ENCODE results near the gene TAL2. TPM values are rescaled to one million over a fixed set of nuclear protein-coding genes. Genes with fewer than 3 reads are reported as not detected.

TAL2 gene
- total RNA-seq, 4 donors from 2014 or later: 0.55 TPM; not detected in 3

- H3K36me3 ChIP-seq: no peaks in the 10 kb centered on the region
- no peak for DNase-seq
- TF ChIP-seq POLR2A (IDR thresholded peaks at IDR 0.05): no peak
- TF ChIP-seq, protein P1, sequence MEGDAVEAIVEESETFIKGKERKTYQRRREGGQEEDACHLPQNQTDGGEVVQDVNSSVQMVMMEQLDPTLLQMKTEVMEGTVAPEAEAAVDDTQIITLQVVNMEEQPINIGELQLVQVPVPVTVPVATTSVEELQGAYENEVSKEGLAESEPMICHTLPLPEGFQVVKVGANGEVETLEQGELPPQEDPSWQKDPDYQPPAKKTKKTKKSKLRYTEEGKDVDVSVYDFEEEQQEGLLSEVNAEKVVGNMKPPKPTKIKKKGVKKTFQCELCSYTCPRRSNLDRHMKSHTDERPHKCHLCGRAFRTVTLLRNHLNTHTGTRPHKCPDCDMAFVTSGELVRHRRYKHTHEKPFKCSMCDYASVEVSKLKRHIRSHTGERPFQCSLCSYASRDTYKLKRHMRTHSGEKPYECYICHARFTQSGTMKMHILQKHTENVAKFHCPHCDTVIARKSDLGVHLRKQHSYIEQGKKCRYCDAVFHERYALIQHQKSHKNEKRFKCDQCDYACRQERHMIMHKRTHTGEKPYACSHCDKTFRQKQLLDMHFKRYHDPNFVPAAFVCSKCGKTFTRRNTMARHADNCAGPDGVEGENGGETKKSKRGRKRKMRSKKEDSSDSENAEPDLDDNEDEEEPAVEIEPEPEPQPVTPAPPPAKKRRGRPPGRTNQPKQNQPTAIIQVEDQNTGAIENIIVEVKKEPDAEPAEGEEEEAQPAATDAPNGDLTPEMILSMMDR (IDR thresholded peaks at IDR 0.05): no peak
- no peaks in the 10 kb centered on the region for H3K9me3 ChIP-seq
- intact Hi-C loops (cut with DNase I; ENCODE audit: low total_unique reads): no loop called here
- H3K4me1 ChIP-seq: no peaks in the 10 kb centered on the region
- H3K27me3 ChIP-seq: no peaks in the 10 kb centered on the region
- no peak overlapping the region for H3K27ac ChIP-seq
- H3K4me3 ChIP-seq: no peak overlapping the region
Observed at GRCh38 chr9:105673850-105674387, 11.7 kb downstream of the TAL2 start.

GRCh38 chr9:105676351-105676923, 14.2 kb downstream of the TAL2 start:
- no peaks in the 10 kb centered on the region for H3K36me3 ChIP-seq
- intact Hi-C loops (cut with DNase I; ENCODE audit: low total_unique reads): no loop called here
- H3K4me3 ChIP-seq: no peak overlapping the region
- TF ChIP-seq, protein P1 (IDR thresholded peaks at IDR 0.05): no peak
- TF ChIP-seq POLR2A (IDR thresholded peaks at IDR 0.05): no peak
- H3K9me3 ChIP-seq: no peaks in the 10 kb centered on the region
- H3K4me1 ChIP-seq: no peaks in the 10 kb centered on the region
- no peaks in the 10 kb centered on the region for H3K27me3 ChIP-seq
- H3K27ac ChIP-seq: no peak overlapping the region
- no peak for DNase-seq

GRCh38 chr9:105678163-105678562, 15.9 kb downstream of the TAL2 start:
- Histone ChIP-seq H3K27me3 (no peaks in the 10 kb centered on the region), H3K36me3 (no peaks in the 10 kb centered on the region), H3K27ac (no peak overlapping the region), H3K4me3 (no peak overlapping the region), H3K4me1 (no peaks in the 10 kb centered on the region), H3K9me3 (no peaks in the 10 kb centered on the region)
- TF ChIP-seq, protein P1 (IDR thresholded peaks at IDR 0.05): no peak
- no peak for TF ChIP-seq POLR2A (IDR thresholded peaks at IDR 0.05)
- intact Hi-C loops (cut with DNase I; ENCODE audit: low total_unique reads): no loop called here
- no peak for DNase-seq

DNA sequence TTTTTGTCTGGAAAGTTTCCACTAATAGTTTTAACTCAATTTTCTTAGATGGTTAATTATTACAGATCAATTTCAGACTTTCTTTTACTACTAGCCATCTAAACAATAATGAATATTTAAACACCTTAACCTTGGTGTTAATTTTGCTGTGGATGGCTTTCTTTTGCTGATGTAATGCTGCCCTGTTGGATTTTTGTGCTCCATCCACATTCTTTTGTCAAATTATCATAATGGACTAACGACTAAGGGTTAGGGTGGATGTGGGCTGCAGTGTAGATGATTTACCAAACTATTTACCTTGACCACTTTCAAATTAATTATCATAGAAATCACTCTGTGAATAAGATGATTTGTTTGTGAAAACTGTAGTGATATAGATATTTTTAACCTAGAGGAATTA, 16.5 kb downstream of the TAL2 start:
- no peaks in the 10 kb centered on the region for H3K4me1 ChIP-seq
- H3K4me3 ChIP-seq: no peak overlapping the region
- no peaks in the 10 kb centered on the region for H3K9me3 ChIP-seq
- H3K27me3 ChIP-seq: no peaks in the 10 kb centered on the region
- no peak overlapping the region for H3K27ac ChIP-seq
- intact Hi-C loops (cut with DNase I; ENCODE audit: low total_unique reads): no loop called here
- TF ChIP-seq POLR2A (IDR thresholded peaks at IDR 0.05): no peak
- no peak for DNase-seq
- H3K36me3 ChIP-seq: no peaks in the 10 kb centered on the region

- H3K4me3 ChIP-seq: no peak overlapping the region
- H3K27me3 ChIP-seq: no peaks in the 10 kb centered on the region
- no peaks in the 10 kb centered on the region for H3K4me1 ChIP-seq
- H3K9me3 ChIP-seq: no peaks in the 10 kb centered on the region
- no peaks in the 10 kb centered on the region for H3K36me3 ChIP-seq
- no peak for DNase-seq
- no peak overlapping the region for H3K27ac ChIP-seq
- no peak for TF ChIP-seq POLR2A (IDR thresholded peaks at IDR 0.05)
- TF ChIP-seq, protein P1 (IDR thresholded peaks at IDR 0.05): no peak
- intact Hi-C loops (cut with DNase I; ENCODE audit: low total_unique reads): no loop called here
Observed at GRCh38 chr9:105679257-105680022, 17.2 kb downstream of the TAL2 start.

Data from uterus (tissue), 4 donors.